ENCODE results near the gene DNAJC4. TPM values are rescaled to one million over a fixed set of nuclear protein-coding genes. Genes with fewer than 3 reads are reported as not detected.

DNAJC4 gene
- total and polyA plus RNA-seq, 9 of the 15 experiments (the other 6 are each of a cell fraction or from before 2014, with no cell fraction given) = 4.0 to 32.6 (median 19.9) TPM

GRCh38 chr11:64185693-64186491, 44.5 kb upstream of the DNAJC4 start, which contains the start of gene STIP1 (continued):
- TF ChIP-seq DIDO1 (tag; IDR thresholded peaks at IDR 0.05; ENCODE audit: low read depth) (no peak), SP2 (IDR thresholded peaks at IDR 0.05; ENCODE audit: extremely low read depth, low read depth, low read length, poor library complexity, severe bottlenecking) (peak; percentile 90), FOXK2 (conservative IDR thresholded peaks at IDR 0.05 in 1 of 2, IDR thresholded peaks at IDR 0.05 in 1 of 2; ENCODE audit: low read depth in 2 of 2) (no peak; a peak in 2 of 4 replicates), ZNF277 (CRISPR knock-in tag; IDR thresholded peaks at IDR 0.05; ENCODE audit: borderline replicate concordance) (no peak), CREM (IDR thresholded peaks at IDR 0.05; ENCODE audit: low read depth) (peak; percentile 43), ZNF143 (CRISPR knock-in tag; IDR thresholded peaks at IDR 0.05) (no peak), ZNF263 (CRISPR knock-in tag; IDR thresholded peaks at IDR 0.05; ENCODE audit: borderline replicate concordance) (no peak; the same call in 1 of the 2 replicates), BRD4 (IDR thresholded peaks at IDR 0.05) (no peak), KAT8 (IDR thresholded peaks at IDR 0.05; ENCODE audit: low read depth) (no peak), TGIF2 (CRISPR knock-in tag; IDR thresholded peaks at IDR 0.05) (no peak), SLC30A9 (CRISPR knock-in tag; IDR thresholded peaks at IDR 0.05) (no peak), ZSCAN29 (IDR thresholded peaks at IDR 0.05) (peak; percentile 66; the same call in 1 of the 2 replicates), THRB (CRISPR knock-in tag; conservative IDR thresholded peaks at IDR 0.05) (no peak), NRF1 (conservative IDR thresholded peaks at IDR 0.05 in 1 of 2, IDR thresholded peaks at IDR 0.05 in 1 of 2) (peak; percentile 70 to 77), EWSR1 (IDR thresholded peaks at IDR 0.05; ENCODE audit: borderline replicate concordance, low read depth, partially characterized antibody) (no peak), NEUROD1 (IDR thresholded peaks at IDR 0.05; ENCODE audit: borderline replicate concordance, low read depth, low read length, partially characterized antibody) (peak; percentile 99), TOE1 (IDR thresholded peaks at IDR 0.05; ENCODE audit: borderline replicate concordance) (0 out of 2 replicates have a peak, but pooled peaks have one; percentile 6), TOE1 (CRISPR knock-in tag; IDR thresholded peaks at IDR 0.05; ENCODE audit: borderline replicate concordance, low read depth) (no peak), MAFF (IDR thresholded peaks at IDR 0.05; ENCODE audit: low read length) (no peak), ZNF449 (CRISPR knock-in tag; IDR thresholded peaks at IDR 0.05) (no peak), CBX2 (IDR thresholded peaks at IDR 0.05; ENCODE audit: insufficient read depth, low read length, poor library complexity, severe bottlenecking) (no peak), ZNF583 (CRISPR knock-in tag; IDR thresholded peaks at IDR 0.05) (no peak), NCOA1 (IDR thresholded peaks at IDR 0.05; ENCODE audit: low read depth) (no peak), ZC3H8 (IDR thresholded peaks at IDR 0.05) (no peak), NFIX (CRISPR knock-in tag; IDR thresholded peaks at IDR 0.05; ENCODE audit: low read depth) (no peak), MBD2 (IDR thresholded peaks at IDR 0.05; ENCODE audit: borderline replicate concordance, low read depth) (peak; percentile 100)
